ENCODE results near the gene PCDHGA7.
"Not testable (repeated sequence)": the region's sequence is repeated elsewhere in the genome, so short reads cannot be mapped to it uniquely, and the experiment has no call there.

Gene PCDHGA7

DNA sequence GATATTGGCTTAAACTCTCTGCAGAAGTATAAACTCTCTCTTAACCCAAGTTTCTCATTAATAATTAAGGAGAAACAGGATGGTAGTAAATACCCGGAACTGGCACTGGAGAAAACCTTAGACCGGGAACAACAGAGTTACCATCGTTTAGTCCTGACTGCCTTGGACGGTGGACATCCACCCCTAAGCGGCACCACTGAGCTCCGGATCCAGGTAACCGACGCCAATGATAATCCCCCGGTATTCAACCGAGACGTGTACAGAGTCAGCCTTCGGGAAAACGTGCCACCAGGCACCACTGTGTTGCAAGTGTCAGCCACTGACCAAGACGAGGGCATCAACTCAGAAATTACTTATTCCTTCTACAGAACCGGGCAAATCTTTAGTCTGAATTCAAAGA is 16.1 kb downstream of the PCDHGA7 start:
- DNase-seq: no peak

DNA sequence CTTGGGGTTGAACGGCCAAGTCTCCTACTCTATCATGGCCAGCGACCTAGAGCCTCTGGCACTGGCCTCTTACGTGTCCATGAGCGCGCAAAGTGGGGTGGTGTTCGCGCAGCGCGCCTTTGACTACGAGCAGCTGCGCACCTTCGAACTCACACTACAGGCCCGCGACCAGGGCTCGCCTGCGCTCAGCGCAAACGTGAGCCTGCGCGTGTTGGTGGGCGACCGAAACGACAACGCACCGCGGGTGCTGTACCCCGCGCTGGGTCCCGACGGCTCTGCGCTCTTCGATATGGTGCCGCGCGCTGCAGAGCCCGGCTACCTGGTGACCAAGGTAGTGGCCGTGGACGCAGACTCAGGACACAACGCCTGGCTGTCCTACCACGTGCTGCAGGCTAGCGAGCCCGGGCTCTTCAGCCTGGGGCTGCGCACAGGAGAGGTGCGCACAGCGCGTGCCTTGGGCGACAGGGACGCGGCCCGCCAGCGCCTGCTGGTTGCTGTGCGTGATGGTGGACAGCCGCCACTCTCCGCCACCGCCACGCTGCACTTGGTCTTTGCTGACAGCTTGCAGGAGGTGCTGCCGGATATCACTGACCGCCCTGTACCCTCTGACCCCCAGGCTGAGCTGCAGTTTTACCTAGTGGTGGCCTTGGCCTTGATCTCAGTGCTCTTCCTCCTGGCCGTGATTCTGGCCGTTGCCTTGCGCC is 17.2 kb downstream of the PCDHGA7 start:
- no peak for DNase-seq

DNA sequence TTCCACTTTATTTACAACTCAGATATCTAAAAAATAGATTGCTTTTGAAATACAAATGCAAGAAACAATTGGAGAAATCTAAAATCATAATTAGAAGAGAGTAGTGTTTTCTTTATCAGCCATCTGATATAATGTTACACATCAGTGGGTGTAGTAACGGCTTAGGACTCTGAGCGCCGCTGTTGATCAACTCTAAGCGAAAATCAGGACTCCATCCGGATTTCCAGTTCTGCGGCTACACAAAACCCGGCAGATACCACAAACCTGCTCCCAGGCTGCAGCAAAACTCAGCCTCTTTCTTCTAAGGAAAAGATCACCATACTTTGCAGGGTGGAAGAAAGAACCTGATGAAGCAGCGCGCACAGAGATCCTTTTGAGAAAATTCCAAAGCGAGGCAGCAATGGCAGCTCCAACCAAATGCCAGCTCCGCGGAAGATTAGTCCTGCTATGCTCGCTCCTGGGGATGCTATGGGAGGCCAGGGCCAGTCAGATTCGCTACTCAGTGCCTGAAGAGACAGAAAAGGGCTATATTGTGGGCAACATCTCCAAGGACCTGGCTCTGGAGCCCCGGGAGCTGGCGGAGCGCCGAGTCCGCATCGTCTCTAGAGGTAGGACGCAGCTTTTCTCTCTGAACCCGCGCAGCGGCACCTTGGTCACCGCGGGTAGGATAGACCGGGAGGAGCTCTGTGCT is 20.2 kb downstream of the PCDHGA7 start, which contains the start of gene PCDHGA9:
PCDHGA9 (plus strand) TSS at position 226 of the 691 bp plus-strand sequence; CDS start at position 401, 175 bp downstream.
- no peak for DNase-seq

DNA sequence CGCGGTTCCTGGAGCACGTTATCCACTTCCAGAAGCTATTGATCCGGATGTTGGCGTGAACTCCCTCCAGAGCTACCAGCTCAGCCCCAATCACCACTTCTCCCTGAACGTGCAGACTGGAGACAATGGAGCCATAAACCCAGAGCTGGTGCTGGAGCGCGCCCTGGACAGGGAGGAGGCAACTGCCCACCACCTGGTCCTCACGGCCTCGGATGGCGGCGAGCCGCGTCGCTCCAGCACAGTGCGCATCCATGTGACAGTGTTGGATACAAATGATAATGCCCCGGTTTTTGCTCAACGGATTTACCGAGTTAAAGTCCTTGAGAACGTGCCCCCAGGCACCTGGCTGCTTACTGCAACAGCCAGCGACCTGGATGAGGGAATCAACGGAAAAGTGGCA is 20.8 kb downstream of the PCDHGA7 start:
- DNase-seq: no peak

DNA sequence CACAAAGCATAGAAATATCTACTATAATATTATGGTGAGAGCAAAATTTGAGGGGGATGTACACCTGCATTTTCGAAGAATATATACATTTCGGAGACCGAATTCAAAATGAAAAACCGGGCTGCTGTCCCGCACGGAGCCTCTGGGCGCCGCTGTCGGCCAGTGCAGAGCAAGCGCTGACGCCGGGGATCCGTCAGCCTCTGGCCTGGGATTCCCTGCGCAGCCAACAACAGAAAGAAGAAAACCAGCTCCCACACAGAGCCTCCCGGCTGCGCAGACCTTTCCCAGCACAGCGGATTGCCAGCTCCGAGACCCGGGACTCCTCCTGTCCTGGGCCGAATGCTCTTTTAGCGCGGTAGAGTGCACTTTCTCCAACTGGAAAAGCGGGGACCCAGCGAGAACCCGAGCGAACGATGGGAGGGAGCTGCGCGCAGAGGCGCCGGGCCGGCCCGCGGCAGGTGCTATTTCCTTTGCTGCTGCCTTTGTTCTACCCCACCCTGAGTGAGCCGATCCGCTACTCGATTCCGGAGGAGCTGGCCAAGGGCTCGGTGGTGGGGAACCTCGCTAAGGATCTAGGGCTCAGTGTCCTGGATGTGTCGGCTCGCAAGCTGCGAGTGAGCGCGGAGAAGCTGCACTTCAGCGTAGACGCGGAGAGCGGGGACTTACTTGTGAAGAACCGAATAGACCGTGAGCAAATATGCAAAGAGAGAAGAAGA is 25.4 kb downstream of the PCDHGA7 start, which contains the start of gene PCDHGB6:
PCDHGB6 (plus strand) TSS at position 232 of the 716 bp plus-strand sequence; CDS start at position 414, 182 bp downstream.
- peak; percentile 72 for DNase-seq

DNA sequence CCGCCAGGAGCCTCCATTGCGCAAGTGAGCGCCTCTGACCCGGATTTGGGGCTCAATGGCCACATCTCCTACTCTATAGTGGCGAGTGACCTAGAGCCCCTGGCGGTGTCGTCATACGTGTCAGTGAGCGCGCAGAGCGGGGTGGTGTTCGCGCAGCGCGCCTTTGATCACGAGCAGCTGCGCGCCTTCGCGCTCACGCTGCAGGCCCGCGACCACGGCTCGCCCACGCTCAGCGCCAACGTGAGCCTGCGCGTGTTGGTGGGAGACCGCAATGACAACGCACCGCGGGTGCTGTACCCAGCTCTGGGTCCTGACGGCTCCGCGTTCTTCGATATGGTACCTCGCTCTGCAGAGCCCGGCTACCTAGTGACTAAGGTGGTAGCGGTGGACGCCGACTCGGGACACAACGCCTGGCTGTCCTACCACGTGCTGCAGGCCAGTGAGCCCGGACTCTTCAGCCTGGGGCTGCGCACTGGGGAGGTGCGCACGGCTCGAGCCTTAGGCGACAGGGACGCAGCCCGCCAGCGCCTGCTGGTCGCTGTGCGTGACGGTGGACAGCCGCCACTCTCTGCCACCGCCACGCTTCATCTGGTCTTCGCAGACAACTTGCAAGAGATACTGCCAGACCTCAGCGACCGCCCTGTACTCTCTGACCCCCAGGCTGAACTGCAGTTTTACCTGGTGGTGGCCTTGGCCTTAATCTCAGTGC is 27.2 kb downstream of the PCDHGA7 start:
- no peak for DNase-seq

DNA sequence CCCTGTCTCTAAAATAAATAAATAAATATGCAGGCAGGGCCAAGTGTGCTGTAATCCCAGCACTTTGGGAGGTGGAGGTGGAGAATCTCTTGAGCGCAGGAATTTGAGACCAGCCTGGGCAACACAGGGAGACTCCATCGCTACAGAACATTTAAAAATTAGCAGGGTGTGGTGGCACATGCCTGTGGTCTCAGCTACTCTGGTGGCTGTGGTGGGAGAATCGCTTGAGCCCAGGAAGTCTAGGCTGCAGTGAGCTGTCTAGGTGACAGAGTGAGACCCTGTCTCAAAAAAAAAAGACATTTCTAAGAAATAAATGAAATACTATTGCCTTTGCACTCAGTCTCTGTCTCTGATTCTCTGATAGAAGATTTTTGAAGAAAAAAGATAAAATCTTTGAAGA is 29.0 kb downstream of the PCDHGA7 start:
- no peak for DNase-seq

DNA sequence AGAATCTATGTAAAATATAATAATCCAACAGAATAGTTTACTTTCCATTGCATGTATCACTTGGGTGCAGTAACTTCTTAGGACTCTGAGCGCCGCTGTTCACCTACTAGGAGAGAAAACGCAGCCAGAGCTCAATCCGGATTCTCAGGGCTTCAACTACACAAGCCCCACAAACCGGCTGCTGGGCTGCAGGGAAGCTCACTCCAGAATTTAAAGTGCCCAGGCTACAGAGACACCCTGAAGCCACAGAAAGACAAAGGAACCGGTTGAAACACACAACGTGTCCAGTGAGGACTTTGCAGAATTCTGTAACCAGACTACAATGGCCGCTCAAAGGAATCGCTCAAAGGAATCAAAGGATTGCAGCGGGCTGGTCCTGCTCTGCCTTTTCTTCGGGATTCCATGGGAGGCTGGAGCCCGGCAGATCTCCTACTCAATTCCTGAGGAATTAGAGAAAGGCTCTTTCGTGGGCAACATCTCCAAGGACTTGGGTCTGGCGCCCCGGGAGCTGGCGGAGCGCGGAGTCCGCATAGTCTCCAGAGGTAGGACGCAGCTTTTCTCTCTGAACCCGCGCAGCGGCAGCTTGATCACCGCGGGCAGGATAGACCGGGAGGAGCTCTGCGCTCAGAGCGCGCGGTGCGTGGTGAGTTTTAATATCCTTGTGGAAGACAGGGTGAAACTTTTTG is 30.5 kb downstream of the PCDHGA7 start, which contains the start of gene PCDHGA10:
PCDHGA10 (plus strand) TSS at position 134 of the 686 bp plus-strand sequence; CDS start at position 323, 189 bp downstream.
- DNase-seq: peak; percentile 39

DNA sequence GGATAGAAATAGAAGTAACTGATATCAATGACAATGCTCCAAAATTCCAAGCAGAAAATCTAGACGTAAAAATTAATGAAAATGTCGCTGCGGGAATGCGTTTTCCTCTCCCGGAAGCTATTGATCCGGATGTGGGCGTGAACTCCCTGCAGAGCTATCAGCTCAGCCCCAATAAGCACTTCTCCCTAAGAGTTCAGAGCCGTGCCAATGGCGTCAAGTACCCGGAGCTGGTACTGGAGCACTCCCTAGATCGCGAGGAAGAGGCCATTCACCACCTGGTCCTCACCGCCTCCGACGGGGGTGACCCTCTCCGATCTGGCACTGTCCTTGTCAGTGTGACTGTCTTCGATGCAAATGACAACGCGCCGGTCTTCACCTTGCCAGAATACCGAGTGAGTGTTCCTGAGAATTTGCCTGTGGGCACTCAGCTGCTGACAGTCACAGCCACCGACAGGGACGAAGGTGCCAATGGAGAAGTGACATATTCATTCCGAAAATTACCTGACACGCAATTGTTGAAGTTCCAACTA is 31.1 kb downstream of the PCDHGA7 start:
- no peak for DNase-seq

DNA sequence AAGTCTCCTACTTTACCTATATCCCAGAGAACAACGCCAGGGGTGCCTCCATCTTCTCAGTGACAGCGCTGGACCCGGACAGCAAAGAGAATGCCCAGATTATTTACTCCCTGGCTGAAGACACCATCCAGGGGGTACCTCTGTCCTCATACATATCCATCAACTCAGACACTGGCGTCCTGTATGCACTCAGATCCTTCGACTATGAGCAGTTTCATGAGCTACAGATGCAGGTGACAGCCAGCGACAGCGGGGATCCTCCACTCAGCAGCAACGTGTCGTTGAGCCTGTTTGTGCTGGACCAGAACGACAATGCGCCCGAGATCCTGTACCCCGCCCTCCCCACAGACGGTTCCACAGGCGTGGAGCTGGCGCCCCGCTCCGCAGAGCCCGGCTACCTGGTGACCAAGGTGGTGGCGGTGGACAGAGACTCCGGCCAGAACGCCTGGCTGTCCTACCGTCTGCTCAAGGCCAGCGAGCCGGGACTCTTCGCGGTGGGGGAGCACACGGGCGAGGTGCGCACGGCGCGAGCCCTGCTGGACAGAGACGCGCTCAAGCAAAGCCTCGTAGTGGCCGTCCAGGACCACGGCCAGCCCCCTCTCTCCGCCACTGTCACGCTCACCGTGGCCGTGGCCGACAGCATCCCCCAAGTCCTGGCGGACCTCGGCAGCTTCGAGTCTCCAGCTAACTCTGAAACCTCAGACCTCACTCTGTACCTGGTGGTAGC is 32.2 kb downstream of the PCDHGA7 start:
- DNase-seq: not testable (repeated sequence)

DNA sequence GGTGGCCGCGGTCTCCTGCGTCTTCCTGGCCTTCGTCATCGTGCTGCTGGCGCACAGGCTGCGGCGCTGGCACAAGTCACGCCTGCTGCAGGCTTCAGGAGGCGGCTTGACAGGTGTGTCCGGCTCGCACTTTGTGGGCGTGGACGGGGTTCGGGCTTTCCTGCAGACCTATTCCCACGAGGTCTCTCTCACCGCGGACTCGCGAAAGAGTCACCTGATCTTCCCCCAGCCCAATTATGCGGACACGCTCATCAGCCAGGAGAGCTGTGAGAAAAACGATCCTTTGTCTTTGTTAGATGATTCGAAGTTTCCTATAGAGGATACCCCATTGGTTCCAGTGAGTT is 32.7 kb downstream of the PCDHGA7 start:
- not testable (repeated sequence) for DNase-seq

DNA sequence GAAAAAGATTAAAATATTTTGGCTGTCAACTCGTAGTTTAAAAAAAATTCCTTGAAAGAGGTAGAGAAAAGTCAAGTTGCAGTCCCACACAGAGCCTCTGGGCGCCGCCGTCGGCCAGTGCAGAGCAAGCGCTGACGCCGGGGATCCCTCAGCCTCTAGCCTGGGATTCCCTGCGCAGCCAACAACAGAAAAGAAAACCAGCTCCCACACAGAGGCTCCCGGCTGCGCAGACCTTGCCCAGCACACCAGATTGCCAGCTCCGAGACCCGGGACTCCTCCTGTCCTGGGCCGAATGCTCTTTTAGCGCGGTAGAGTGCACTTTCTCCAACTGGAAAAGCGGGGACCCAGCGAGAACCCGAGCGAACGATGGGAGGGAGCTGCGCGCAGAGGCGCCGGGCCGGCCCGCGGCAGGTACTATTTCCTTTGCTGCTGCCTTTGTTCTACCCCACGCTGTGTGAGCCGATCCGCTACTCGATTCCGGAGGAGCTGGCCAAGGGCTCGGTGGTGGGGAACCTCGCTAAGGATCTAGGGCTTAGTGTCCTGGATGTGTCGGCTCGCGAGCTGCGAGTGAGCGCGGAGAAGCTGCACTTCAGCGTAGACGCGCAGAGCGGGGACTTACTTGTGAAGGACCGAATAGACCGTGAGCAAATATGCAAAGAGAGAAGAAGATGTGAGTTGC is 35.1 kb downstream of the PCDHGA7 start, which contains the start of gene PCDHGB7:
PCDHGB7 (plus strand) TSS at position 184 of the 679 bp plus-strand sequence; CDS start at position 367, 183 bp downstream.
- DNase-seq: peak; percentile 82

DNA sequence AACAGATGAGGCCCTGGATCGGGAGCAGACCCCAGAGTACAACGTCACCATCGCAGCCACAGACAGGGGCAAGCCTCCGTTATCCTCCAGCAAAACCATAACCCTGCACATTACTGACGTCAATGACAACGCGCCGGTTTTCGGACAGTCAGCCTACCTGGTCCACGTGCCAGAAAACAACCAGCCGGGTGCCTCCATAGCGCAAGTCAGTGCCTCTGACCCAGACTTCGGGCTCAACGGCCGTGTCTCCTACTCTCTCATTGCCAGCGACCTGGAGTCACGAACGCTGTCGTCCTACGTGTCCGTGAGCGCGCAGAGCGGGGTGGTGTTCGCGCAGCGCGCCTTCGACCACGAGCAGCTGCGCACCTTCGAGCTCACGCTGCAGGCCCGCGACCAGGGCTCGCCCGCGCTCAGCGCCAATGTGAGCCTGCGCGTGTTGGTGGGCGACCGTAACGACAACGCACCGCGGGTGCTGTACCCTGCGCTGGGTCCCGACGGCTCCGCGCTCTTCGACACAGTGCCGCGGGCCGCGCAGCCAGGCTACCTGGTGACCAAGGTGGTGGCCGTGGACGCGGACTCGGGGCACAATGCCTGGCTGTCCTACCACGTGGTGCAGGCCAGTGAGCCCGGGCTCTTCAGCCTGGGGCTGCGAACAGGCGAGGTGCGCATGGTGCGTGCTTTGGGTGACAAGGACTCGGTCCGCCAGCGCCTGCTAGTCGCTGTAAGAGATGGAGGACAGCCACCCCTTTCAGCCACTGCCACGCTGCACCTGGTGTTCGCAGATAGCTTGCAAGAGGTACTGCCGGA is 36.7 kb downstream of the PCDHGA7 start:
- DNase-seq: no peak

DNA sequence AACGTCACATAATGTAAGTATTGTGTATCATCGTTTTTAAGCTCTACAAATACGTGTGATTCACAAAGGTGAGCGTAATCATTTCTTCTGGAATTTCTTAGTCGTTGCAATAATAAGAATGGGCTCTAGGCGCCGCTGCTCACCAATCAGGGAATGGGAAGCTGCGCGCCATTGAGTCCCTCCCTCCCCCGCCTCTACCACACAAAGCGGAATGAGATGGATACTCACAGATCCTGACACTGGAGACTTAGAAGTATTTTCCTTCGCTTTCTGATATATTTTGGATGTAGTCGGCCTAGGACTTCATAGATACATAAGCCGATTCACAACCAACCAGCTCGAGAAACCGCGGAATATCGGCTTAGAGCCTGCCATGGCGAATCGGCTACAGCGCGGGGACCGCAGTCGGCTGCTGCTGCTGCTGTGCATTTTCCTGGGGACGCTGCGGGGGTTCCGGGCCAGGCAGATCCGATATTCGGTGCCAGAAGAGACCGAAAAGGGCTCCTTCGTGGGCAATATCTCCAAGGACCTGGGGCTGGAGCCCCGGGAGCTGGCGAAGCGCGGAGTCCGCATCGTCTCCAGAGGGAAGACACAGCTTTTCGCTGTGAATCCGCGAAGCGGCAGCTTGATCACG is 38.4 kb downstream of the PCDHGA7 start, which contains the start of gene PCDHGA11:
PCDHGA11 (plus strand) TSS at position 197 of the 634 bp plus-strand sequence; CDS start at position 374, 177 bp downstream.
- DNase-seq: peak; percentile 69

DNA sequence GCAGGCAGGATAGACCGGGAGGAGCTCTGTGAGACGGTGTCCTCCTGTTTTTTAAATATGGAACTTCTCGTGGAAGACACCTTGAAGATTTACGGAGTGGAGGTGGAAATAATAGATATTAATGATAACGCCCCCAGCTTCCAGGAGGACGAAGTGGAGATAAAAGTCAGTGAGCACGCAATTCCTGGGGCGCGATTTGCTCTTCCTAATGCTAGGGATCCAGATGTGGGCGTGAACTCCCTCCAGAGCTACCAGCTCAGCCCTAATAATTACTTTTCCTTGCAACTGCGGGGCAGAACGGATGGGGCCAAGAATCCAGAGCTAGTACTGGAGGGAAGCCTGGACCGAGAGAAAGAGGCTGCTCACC is 38.9 kb downstream of the PCDHGA7 start:
- no peak for DNase-seq

DNA sequence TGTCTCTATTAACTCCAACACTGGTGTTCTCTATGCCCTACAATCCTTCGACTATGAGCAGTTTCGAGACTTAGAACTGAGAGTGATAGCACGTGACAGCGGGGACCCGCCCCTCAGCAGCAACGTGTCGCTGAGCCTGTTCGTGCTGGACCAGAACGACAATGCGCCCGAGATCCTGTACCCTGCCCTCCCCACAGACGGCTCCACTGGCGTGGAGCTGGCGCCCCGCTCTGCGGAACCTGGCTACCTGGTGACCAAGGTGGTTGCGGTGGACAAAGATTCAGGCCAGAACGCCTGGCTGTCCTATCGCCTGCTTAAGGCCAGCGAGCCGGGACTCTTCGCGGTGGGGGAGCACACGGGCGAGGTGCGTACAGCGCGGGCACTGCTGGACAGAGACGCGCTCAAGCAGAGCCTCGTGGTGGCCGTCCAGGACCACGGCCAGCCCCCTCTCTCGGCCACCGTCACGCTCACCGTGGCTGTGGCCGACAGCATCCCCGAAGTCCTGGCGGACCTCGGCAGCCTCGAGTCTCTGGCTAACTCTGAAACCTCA is 40.3 kb downstream of the PCDHGA7 start:
- DNase-seq: no peak

DNA sequence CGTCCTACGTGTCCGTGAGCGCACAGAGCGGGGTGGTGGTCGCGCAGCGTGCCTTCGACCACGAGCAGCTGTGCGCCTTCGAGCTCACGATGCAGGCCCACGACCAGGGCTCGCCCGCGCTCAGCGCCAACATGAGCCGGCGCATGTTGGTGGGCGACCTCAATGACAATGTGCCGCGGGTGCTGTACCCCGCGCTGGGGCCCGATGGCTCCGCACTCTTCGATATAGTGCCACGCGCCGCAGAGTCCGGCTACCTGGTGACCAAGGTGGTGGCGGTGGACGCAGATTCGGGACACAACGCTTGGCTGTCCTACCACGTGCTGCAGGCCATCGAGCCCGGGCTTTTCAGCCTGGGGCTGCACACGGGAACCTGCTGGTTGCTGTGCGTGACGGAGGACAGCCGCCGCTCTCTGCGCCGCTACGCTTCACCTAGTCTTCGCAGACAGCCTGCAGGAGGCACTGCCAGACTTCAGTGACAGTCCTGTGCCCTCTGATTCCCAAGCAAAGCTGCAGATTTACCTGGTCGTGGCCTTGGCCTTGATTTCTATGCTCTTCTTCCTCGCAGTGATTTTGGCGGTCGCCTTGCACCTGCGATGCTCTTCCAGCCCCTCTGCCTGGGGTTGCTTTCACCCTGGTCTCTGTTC is 45.4 kb downstream of the PCDHGA7 start:
- no peak for DNase-seq
